GM04504 (cell line): ENCODE measurements around the gene ADCYAP1R1.

Experiments used
- DNase-seq: peaks from one replicate; pipeline ENCODE4 v3.0.0-alpha.2; 2012; ENCODE audit warnings: low read depth

ADCYAP1R1 gene

DNA sequence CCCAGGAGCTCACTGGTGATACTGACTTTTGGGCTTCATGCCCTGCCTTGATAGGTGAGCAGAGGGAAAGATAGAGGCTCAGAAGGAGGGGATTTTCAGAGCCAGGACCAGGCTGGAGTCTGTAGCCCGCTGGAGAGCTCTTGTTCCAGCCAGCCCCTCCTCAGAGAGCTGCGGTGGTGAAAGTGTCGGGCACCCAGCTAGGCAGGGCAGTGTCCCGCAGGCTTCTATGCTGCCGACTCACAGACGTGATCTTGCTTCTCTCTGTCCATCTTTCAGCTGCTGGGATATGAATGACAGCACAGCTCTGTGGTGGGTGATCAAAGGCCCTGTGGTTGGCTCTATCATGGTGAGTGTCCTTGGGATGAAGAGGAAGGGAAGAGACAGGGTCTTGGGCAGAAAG is 35.2 kb downstream of the ADCYAP1R1 start:
- no peak for DNase-seq

DNA sequence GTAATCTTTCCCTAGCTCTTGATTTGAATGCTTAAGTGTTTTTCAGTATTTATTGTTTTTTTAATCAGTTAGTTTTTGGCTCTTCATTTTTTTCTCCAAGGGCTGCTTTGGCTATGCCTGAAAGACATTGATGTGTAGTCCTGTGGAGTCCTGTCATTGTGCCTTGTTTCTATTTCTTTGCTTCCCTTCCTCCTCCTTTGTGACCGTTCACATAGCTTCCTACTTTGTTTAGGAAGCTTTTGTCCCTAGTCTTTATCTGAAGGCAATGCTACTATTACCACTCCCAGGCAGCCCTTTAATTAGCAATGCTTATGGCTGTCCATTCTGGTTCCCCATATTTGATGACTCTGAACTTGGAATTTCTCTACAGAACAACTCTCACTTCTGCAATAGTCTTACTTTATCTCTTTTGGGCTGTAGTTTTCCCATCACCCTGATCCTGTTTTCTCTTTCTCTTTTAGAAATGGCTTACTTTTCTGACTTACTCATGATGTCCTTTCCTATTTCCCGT is 39.9 kb downstream of the ADCYAP1R1 start:
- DNase-seq: no peak

DNA sequence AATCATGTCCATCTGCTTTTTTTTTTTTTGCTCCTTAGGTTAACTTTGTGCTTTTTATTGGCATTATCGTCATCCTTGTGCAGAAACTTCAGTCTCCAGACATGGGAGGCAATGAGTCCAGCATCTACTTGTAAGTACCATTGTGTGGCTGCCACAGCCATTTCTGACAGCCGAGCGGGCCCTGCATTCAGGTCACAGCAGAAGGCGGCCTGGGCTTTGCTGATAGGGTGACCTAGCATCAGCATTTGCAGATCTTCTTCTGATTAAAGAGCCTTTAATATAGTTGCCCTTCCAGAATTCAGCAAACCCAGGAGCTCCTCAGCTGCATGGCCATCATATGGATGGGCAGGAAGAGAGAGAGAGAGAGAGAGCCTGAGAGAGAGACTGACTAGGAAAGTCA is 40.5 kb downstream of the ADCYAP1R1 start:
- no peak for DNase-seq

DNA sequence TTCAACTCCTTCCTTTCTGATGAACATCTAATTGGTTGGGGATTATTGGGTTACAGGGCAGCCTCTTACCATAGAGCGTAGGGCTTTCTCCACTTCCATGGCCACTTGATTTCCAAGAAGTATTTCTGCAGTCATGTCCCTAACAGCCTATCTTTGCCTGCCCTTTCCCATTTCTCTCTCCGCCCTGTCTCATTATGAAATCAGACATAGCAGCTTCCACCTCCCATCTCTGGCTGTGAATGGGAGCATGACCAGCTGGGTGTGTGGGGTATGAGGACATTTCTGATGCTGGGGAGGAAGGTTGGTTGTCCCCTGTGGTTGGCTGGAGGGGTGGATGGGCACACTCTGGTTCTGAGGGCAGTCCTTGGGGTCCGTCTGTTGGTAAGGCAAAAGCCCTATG is 41.2 kb downstream of the ADCYAP1R1 start:
- no peak for DNase-seq

DNA sequence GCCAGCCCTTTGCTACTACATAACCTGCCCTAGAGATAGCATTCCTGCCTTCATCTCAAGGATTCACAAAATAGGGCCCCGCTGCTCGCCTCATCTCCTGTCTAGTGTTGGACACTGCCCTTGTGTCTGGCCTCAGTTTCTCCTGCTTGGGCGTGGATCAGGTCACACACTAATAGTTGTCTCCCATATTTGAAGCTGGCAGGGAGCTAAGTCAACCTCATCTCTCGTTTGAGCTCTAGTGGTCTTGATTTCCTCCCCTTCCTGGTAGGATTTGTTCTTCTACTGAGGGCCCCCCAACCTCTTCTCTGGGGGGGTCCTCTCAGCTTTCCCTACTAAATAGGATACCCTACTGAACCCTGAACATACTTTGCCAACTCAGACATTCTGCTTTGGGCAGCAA is 42.2 kb downstream of the ADCYAP1R1 start:
- DNase-seq: no peak

DNA sequence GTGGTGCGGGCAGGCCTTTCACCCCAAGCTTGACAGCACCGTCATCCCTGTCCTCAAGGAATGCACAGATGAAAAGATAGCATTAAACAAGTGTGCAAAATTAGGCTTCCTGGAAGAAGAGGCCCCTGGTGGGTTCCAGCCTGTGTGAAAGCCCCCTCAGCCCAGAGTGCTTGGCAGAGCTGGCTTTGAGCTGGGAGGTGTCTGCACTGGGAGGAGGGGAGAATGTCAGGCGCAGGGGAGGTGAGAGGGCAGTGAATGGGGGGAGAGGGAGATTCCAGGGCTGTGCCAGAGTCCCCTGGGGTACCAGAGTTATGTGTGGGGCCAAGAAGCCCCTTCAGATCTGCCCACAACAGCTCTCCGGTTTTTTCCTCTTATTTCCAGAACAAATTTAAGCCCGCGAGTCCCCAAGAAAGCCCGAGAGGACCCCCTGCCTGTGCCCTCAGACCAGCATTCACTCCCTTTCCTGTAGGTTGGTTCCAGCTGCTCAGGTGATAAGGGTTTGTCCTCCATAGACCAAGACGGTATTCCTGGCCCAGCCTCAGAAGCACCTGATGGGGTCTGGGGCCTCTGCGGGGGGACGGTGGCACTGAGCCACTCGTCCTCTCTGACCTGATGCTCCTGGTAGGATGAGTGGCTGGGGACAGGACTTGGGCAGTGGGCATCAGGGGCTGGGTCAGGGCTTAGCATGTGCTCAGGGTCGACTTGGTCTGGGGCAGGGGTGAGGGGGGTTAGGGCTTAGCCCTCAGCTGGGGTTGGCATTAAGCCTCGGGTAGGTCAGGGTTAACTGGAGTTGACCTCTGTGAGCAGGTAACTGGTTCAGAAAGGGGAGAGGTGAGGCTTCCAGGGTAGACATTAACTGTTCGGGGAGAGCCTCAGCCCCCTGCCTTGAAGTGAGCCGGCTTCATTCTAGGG is 43.4 kb downstream of the ADCYAP1R1 start:
- DNase-seq: no peak

DNA sequence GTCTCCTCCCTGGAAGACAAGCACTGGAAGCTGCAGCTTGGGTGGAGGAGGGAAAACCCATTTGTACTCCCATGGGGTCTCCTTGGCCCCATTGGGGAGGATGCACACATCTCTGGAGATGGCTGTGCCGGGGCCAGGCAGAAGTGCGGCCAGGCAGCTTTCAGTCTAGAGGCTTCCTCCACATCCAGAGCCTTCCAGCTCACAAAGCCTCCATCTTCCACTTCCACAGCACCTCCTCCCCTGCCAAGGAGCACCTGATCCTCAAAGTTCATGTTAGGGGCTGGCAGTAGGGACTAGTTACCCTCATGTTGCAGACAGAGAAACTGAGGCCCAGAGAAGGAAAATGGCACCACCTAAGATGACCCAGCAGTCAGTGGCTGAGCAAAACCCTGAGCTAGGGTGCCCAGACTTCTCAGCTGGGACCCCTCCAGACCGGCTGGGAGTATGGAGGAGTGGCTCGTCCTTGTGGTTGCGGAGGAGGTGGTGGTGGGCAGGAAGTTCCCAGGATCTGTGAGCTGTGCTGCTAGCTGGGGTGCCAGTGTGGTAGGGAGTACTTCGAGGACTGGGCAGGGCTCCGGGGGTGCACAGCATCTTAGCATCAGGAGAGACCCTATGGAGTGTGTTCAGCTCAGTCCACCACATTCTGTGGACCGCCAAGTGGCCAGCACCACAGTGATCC is 44.2 kb downstream of the ADCYAP1R1 start:
- DNase-seq: no peak

DNA sequence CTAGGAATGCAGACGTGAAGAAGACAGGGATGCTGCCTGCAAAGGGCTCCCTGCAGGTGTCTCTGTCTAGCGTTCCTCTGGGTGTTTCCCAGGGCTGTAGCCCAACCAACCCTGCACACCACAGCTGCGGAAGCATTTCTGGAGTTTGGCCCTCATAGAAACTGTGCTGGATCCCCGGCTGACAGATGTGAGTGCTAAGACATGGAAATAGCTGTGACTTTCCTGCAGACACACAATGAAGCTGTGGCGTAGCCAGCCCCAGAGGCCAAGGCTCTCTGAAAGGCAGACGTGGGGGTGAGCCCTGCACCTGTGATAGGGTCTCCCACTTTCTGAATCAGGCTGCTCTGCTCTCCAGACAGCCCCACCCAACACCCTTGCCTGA is 44.8 kb downstream of the ADCYAP1R1 start:
- no peak for DNase-seq

DNA sequence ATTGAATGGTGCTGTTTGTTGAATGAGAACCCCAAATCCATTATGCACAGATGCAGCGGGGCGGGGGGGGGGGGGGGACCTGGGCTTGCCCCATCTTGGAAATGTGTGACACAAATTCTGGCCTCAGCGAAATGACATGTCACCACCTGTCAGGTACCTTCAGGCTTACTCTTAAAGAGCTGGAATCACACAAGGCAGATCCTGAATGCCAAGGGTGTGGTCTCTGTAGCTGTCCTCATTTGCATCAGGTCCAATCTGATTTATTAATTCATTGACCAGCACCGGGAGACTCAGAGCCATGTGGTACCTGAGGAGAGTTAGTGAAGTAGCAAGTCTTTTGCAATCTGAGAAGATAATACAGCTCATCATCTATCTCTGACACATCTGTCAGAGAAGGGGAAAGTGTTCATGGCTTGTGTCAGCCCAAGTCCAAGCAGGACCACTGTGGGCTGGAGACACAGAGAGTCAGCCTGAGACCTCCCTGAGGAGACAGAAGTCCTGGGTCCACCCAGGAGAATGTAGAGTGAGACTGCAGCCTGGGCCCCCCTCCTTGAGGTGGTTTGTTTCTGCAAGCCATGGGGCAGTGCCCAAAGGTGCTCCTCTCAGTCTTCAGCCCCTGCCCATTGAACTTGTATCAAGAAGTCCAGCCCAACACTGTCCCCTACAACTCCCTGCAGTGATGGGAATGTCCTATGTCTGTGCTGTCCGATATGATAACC is 46.7 kb downstream of the ADCYAP1R1 start:
- no peak for DNase-seq

DNA sequence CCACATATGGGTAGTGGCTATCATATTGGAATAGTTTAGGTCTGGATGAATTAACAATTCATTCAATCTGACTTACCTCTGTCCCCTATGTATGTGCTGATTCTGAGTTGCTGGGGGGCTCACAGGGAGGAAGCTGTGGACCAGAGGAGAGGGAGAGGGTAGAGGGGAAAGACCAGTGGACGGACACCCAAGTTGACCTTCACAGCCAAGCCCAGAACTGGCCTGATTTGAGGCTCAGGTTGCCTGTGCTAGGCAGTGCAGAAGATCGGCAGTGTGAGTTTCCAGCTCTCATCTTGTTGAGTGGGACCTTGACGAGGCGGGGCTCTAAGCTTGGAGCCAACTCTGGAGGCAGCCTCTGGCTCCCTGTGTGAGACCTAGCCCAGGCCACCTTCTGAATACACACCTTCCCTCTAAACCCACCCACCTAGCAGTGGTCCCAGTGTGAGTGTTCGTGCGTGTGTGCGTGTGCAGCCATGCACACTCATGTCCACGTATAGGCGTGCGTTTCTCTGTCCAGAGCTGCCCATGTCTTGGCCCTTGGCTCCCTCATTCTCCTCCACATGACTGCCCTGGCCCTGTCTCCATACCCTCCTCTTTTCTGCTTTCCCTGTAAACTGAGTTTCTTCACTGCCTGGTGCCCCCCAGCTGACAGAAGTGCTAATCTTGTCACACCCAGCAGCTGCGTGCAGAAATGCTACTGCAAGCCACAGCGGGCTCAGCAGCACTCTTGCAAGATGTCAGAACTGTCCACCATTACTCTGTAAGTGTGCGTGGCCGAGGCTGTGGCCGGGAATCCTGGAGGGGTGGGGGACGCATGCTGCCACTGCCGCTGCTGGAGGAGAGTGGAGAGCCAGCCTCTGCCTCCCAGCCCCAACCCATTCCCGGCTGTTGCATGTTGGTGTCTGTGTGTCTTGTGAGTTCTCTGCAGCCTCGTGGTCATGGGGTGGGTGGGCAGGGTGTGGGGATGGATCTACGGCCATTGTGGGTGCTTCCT is 47.6 kb downstream of the ADCYAP1R1 start:
- no peak for DNase-seq

DNA sequence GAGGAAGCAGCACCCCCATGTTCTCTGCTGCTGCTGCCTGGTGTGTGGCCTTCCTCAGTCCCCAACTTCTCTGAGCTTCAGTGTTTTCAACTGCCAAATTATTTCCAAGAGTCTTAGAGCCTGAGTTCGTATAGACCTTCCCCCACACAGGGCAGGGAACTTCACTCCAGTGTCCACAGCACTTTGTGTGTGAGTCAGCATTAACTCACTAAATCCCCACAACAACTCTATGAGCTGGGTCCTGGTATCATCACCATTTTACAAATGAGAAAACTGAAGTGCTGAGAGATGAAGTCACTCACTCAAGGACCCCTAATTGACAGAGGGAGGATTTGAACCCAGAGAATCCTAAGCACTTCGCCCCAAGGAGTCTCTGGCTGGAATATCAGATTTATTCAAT is 48.3 kb downstream of the ADCYAP1R1 start:
- peak; percentile 6 for DNase-seq

DNA sequence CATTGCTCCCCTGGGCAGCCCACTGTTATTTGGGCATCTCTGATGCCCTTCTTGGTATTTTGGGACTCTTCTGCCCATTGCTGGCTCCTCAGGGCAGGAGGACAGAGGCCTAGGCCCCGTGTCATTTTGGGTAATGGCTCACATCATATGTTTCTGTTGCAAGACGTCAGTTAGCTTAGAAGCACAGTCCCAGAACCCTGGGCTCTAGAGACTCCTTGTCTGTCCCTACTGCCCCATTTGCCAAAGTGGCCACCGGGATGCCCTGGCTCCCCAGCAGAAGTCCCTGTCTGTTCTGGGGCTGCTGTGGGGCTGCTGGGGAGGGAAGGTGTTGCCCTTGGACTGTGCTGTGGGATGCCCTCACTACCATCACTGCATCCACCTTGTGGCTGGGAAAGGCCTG is 48.8 kb downstream of the ADCYAP1R1 start:
- no peak for DNase-seq

DNA sequence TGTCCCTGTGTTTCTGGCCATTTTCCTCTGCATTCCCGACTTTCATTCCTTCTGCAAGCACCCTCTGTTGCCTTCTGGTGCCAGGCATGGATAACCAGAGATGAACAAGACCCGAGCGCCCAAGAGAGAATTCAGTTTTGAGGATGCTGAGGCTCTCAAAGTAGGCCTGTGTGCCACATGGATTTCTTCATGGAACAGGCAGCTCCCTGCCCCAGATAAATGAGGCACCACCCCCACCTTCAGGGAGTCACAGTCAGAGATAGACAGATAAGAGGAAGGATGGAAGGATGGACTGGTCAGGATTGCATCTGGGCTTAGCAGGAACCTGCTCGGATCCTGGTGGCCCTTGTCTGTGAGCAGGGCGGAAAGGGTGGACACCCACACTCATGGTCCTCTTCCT is 49.4 kb downstream of the ADCYAP1R1 start:
- DNase-seq: no peak

DNA sequence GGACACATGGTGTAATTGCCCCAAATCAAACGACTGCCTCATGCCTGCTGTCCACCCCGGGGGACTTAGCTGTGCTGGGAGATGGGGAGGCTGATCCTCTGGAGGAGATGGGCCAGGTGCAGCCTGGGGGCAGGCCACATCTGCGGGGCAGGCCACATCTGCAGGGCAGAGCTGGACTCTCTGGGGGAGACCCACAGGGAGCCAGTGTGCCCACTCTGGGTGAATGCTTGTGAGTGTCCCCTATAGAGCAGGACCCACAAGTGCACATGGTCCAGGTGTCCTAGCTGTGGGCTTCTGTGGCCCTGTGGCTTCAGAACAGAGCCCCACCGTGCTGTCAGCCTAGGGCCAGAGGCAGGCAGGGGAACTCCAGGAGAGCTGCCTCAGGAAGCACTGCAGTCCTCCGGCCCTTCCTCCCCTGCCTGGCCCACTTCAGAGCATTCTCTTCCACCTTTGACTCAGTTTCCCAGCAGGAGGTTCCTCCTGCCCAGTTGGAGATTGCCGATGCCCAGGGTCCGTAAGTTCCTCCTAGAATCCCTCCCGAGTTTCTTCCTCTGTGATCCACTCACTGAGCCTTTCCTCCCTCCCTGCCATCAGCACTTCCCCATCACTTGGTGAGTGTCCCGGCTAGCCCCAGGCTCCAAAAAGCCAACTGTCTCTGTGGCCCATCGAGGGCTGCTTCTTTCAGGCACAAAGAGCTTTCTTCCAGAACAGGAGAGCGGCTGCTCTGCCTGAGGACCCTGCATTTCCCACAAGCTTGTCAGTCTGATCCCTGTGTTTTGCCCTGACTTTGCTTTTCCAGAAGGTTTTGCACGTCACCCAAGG is 50.3 kb downstream of the ADCYAP1R1 start:
- no peak for DNase-seq

DNA sequence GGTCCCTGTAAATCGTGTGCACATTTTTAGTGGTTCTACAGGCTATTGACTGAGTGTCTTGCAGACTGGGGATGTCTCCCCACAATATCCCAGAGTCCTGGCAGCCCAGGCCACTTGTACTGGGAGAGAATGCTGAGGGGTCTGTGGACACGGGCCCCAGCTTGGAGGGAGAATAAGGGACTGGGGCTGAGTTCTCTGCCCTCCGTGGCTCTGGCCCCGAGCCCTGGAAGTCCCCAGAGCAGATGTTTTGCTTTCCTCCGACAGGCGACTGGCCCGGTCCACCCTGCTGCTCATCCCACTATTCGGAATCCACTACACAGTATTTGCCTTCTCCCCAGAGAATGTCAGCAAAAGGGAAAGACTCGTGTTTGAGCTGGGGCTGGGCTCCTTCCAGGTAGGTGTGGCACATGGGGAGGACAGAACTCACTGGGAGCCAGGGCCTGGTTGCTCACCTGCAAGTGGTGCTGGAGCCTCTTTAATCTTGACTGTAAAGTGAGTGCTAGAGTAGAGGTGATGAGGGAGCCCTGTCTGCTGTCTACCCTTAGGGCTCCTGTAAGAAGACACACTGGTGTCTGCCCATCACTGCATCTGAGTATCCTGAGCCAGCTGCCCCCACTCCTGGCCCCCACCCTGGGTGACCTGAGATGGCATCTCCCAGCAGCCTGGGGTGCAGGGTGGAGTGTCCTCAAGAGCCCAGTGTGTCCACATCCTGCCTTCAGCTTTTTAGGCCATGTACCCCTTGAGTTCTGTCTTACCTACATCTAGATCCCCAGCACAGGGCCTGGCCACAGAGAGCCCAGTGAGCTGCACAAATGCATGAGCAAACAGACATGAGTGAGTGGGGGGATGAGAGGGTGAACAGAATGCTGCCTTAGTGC is 51.1 kb downstream of the ADCYAP1R1 start:
- DNase-seq: no peak

DNA sequence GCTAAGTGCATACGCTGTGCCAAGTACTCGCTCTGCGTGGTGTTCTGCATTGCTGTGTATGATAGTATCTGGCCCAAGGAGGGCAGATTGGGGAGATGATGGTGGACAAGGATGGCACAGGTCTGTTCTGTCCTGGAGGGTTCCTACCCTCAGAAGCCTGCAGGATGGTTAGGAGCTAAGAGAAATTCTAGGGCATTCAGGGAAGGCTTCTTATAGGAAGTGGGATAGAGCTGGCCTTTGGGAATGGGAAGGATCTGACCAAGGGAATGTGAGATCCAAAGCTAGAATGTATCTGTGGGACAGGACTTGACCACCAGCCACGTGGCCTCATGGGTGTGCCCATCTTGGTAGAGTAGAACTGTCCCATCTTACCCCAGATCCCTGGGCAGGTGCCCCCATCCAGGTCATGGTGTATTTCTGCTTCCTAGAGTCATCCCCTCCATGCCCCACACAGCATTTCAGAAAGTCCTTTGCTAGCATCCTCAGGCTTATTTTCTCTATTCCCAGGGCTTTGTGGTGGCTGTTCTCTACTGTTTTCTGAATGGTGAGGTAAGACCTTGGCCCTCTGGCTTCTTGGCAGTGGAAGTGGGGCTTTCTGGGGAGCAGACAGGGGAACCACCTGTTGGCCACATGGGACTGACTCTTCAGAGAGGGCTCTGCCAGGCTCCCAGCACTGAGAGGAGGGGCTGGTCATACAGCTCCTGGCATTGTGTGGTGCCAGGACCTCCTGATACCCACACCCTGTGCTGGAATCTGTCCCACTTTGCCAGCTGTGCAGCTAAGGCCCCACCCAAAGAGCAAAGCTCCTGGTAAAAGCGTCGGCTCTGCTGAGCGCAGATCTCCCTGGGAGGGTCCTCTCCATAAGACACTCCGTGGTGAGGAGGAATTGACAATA is 52.5 kb downstream of the ADCYAP1R1 start:
- DNase-seq: no peak

DNA sequence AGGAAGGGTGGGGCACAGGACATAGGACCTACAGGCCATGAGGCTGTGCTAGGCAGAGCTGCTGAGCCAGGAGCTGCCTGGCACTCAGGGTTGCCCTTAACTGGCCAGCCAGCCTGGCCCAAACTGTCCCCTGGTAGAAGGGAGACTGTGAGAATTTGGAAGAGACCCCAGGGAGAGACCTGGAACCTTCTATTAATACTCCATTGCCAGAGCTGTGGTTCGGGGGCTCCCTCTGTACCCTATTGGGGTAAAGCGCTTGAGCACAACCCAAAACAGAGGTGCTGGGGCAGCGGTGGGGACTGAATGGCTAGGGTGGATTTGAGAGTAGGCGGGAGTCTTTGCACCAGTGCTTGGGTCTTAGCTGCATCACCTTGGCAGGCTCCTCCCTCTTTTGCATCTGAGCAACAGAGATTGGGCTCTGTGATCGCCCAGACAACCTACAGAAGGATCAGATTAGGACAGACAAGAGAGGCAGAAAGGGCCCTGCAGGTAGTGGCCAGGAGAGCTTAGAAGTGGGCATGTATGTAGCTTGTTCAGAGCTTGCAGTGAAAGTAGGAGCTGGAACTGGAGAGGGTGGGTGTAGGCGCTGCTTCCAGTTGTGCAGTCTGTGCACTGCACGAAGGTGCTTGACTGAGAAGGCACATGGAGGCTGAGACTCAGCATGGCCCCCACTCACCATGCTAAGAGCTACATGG is 53.3 kb downstream of the ADCYAP1R1 start:
- DNase-seq: no peak
